ENCODE results near the gene SLF1.
A peak's percentile ranks its signal among the peaks of the same experiment; 100 is the strongest.

The SLF1 gene

GRCh38 chr5:94661086-94661485, 42.6 kb downstream of the SLF1 start:
- no peaks in the 10 kb centered on the region for H3K4me1 ChIP-seq (ENCODE audit: control insufficient read depth, insufficient read depth, low read length)
- H3K36me3 ChIP-seq (ENCODE audit: control insufficient read depth, insufficient read depth, low read length) = peaks cover 36% of the 10 kb centered on the region
- H3K4me3 ChIP-seq (ENCODE audit: low read depth, low read length) = no peak overlapping the region
- no peaks in the 10 kb centered on the region for H3K27me3 ChIP-seq (ENCODE audit: control insufficient read depth, insufficient read depth, low read length)
- H3K27ac ChIP-seq (ENCODE audit: low read depth, low read length) = no peak overlapping the region
- peaks cover 14% of the 10 kb centered on the region for H3K9me3 ChIP-seq (ENCODE audit: control insufficient read depth, insufficient read depth, low read length)
- H3K9ac ChIP-seq (ENCODE audit: low read depth, low read length) = no peak overlapping the region

DNA sequence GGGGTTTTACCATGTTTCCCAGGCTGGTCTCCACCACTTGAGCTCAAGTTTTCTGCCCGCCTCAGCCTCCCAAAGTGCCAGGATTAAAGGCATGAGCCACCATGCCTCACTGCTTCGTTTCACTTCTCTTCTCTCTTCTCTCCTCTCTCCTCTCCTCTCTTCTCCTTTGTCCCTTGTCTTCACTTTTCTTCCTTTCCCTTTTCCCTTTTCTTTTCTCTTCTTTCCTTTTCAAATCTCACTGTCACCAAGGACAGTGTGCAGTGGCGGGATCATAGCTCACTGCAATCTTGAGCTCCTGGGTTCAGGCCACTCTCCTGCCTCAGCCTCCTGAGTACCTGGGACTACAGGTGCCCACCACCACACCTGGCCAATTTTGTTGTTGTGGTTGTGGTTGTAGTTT, 49.5 kb downstream of the SLF1 start:
- no peak overlapping the region for H3K9ac ChIP-seq (ENCODE audit: low read depth, low read length)
- H3K27me3 ChIP-seq (ENCODE audit: control insufficient read depth, insufficient read depth, low read length) = no peaks in the 10 kb centered on the region
- H3K9me3 ChIP-seq (ENCODE audit: control insufficient read depth, insufficient read depth, low read length) = no peaks in the 10 kb centered on the region
- H3K27ac ChIP-seq (ENCODE audit: low read depth, low read length) = no peak overlapping the region
- H3K4me1 ChIP-seq (ENCODE audit: control insufficient read depth, insufficient read depth, low read length) = no peaks in the 10 kb centered on the region
- H3K4me3 ChIP-seq (ENCODE audit: low read depth, low read length) = no peak overlapping the region
- H3K36me3 ChIP-seq (ENCODE audit: control insufficient read depth, insufficient read depth, low read length) = peaks cover 47% of the 10 kb centered on the region

DNA sequence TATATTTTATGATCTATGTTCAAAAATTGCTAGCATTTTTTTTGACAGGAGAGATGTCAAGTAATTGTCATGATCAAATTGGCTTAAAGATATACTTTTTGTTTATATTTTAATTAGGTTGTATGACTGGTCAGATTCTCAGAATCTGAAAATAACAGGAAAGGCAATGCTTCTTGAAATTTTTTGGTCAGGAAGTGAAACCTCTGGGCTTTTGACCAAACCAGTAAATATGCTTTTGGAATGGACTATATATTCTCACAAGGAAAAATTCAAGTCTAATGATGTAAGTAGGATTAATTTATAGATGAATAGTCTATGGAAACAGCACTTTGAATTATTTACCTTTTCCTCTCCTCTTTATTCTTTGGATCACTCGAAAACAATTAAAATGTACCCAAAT, 52.3 kb downstream of the SLF1 start:
- Histone ChIP-seq H3K9me3 (ENCODE audit: control insufficient read depth, insufficient read depth, low read length) (no peaks in the 10 kb centered on the region), H3K4me3 (ENCODE audit: low read depth, low read length) (no peak overlapping the region), H3K36me3 (ENCODE audit: control insufficient read depth, insufficient read depth, low read length) (peaks cover 33% of the 10 kb centered on the region), H3K9ac (ENCODE audit: low read depth, low read length) (no peak overlapping the region), H3K27me3 (ENCODE audit: control insufficient read depth, insufficient read depth, low read length) (no peaks in the 10 kb centered on the region), H3K27ac (ENCODE audit: low read depth, low read length) (no peak overlapping the region), H3K4me1 (ENCODE audit: control insufficient read depth, insufficient read depth, low read length) (no peaks in the 10 kb centered on the region)

- peaks cover 37% of the 10 kb centered on the region for H3K36me3 ChIP-seq (ENCODE audit: control insufficient read depth, insufficient read depth, low read length)
- H3K4me3 ChIP-seq (ENCODE audit: low read depth, low read length) = no peak overlapping the region
- H3K4me1 ChIP-seq (ENCODE audit: control insufficient read depth, insufficient read depth, low read length) = no peaks in the 10 kb centered on the region
- H3K9me3 ChIP-seq (ENCODE audit: control insufficient read depth, insufficient read depth, low read length) = no peaks in the 10 kb centered on the region
- H3K27ac ChIP-seq (ENCODE audit: low read depth, low read length) = no peak overlapping the region
- H3K9ac ChIP-seq (ENCODE audit: low read depth, low read length) = no peak overlapping the region
- H3K27me3 ChIP-seq (ENCODE audit: control insufficient read depth, insufficient read depth, low read length) = no peaks in the 10 kb centered on the region
Observed at GRCh38 chr5:94672746-94673145, 54.3 kb downstream of the SLF1 start.

DNA sequence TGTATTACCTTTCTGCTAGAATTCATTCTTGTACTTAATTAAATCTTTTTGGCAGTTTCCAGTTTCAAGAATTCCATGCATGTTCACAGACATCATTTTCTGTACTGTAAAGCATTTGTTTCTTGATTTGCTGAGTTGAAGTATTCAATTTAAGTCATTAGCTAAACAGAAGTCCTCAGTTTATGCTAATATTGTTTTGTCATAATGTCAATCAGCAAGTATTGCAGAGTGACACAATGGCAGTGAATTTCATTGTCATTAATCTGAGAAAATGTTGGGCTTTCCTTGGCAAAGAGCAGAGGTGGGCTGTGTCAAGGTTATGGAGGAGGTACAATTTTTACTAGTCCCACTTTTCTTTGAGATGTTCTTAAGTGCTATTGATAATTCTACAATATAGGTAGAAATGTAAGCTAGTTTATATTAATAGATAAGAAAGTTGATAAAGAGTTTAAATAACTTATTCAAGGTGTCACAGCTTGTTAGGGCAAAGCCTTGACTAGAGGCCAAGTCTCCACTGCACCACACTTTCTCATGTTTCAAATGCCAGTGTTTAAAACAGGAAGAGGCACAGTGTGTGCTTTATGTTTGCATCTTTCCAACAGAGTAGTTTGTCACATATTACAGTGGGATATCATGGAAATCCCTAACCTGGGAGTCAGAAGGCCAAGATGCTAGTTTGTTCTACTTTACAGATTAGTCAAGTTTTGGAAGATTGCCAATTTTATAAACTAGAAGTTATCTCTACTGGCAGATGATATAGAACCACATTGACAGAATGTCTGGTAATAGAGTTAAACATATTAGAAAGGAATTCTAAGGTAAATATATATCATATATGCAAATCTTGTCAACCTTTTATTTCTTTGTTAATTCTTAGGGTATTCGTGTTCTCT, 56.3 kb downstream of the SLF1 start:
- no peaks in the 10 kb centered on the region for H3K4me1 ChIP-seq (ENCODE audit: control insufficient read depth, insufficient read depth, low read length)
- peaks cover 37% of the 10 kb centered on the region for H3K36me3 ChIP-seq (ENCODE audit: control insufficient read depth, insufficient read depth, low read length)
- H3K9ac ChIP-seq (ENCODE audit: low read depth, low read length) = no peak overlapping the region
- H3K4me3 ChIP-seq (ENCODE audit: low read depth, low read length) = no peak overlapping the region
- H3K27me3 ChIP-seq (ENCODE audit: control insufficient read depth, insufficient read depth, low read length) = no peaks in the 10 kb centered on the region
- no peak overlapping the region for H3K27ac ChIP-seq (ENCODE audit: low read depth, low read length)
- H3K9me3 ChIP-seq (ENCODE audit: control insufficient read depth, insufficient read depth, low read length) = no peaks in the 10 kb centered on the region

- H3K36me3 ChIP-seq (ENCODE audit: control insufficient read depth, insufficient read depth, low read length) = peaks cover 32% of the 10 kb centered on the region
- H3K27ac ChIP-seq (ENCODE audit: low read depth, low read length) = no peak overlapping the region
- no peaks in the 10 kb centered on the region for H3K4me1 ChIP-seq (ENCODE audit: control insufficient read depth, insufficient read depth, low read length)
- H3K9ac ChIP-seq (ENCODE audit: low read depth, low read length) = no peak overlapping the region
- H3K4me3 ChIP-seq (ENCODE audit: low read depth, low read length) = no peak overlapping the region
- H3K9me3 ChIP-seq (ENCODE audit: control insufficient read depth, insufficient read depth, low read length) = no peaks in the 10 kb centered on the region
- no peaks in the 10 kb centered on the region for H3K27me3 ChIP-seq (ENCODE audit: control insufficient read depth, insufficient read depth, low read length)
Observed at GRCh38 chr5:94675965-94676618, 57.6 kb downstream of the SLF1 start.

DNA sequence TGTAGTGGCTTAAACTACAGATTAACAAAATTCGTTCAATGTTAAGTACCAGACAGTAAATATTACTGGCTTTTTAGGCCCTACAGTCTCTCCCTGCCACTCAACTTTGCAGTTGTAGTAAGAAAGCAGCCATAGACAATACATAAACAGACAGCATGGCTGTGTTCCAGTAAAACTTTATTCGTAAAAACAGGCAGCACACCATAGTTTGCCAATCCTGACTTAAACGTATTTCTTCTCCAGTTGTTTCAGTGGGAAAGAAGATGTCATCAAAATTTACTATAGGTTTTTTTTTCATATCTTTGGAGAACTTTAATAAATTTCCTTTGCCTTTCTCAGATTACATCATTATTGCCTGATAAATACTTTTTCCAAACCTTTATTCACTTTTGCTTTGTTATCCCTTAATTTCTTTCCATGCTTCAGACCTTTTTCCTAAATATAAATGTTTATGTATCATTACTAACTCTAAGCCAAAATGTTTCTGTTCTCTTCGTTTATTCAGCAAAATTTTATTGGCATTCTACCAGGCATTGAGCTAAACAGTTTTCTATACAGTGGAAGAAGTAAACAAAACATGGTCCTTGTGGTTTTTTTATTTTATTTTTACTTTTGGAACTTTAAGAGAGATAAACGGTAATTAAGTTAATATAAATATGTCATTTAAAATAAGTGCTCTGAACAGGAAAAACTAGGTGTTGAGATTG, 64.5 kb downstream of the SLF1 start:
- peaks cover 47% of the 10 kb centered on the region for H3K36me3 ChIP-seq (ENCODE audit: control insufficient read depth, insufficient read depth, low read length)
- H3K9me3 ChIP-seq (ENCODE audit: control insufficient read depth, insufficient read depth, low read length) = no peaks in the 10 kb centered on the region
- no peak overlapping the region for H3K27ac ChIP-seq (ENCODE audit: low read depth, low read length)
- no peaks in the 10 kb centered on the region for H3K4me1 ChIP-seq (ENCODE audit: control insufficient read depth, insufficient read depth, low read length)
- no peaks in the 10 kb centered on the region for H3K27me3 ChIP-seq (ENCODE audit: control insufficient read depth, insufficient read depth, low read length)
- H3K9ac ChIP-seq (ENCODE audit: low read depth, low read length) = no peak overlapping the region
- no peak overlapping the region for H3K4me3 ChIP-seq (ENCODE audit: low read depth, low read length)

DNA sequence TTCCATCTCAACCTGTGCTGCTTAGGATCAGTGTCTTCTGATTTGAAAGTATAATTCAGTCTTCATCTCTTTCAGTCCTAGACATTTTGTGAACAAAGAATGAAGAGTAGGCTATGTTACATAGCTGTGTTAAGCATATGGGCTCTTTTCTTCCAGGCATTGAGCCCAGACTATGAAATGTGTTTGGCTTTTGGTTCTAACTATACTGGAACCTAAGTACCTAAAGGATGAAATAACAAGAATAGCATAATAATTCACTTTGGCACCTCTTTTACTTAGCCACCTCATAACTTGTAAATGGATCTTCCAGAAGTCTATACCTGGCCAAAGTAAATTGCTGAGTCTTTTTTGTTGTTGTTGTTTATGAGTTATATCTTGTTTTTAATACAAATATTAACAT, 71.4 kb downstream of the SLF1 start:
- Histone ChIP-seq H3K27me3 (ENCODE audit: control insufficient read depth, insufficient read depth, low read length) (no peaks in the 10 kb centered on the region), H3K27ac (ENCODE audit: low read depth, low read length) (no peak overlapping the region), H3K4me3 (ENCODE audit: low read depth, low read length) (no peak overlapping the region), H3K9ac (ENCODE audit: low read depth, low read length) (no peak overlapping the region), H3K4me1 (ENCODE audit: control insufficient read depth, insufficient read depth, low read length) (peaks cover 10% of the 10 kb centered on the region; the same call in 1 of the 2 replicates), H3K9me3 (ENCODE audit: control insufficient read depth, insufficient read depth, low read length) (no peaks in the 10 kb centered on the region), H3K36me3 (ENCODE audit: control insufficient read depth, insufficient read depth, low read length) (peaks cover 52% of the 10 kb centered on the region)

- peak overlapping the region; percentile 14 for H3K27ac ChIP-seq (ENCODE audit: low read depth, low read length)
- H3K9me3 ChIP-seq (ENCODE audit: control insufficient read depth, insufficient read depth, low read length) = no peaks in the 10 kb centered on the region
- no peak overlapping the region for H3K4me3 ChIP-seq (ENCODE audit: low read depth, low read length)
- H3K27me3 ChIP-seq (ENCODE audit: control insufficient read depth, insufficient read depth, low read length) = no peaks in the 10 kb centered on the region
- H3K4me1 ChIP-seq (ENCODE audit: control insufficient read depth, insufficient read depth, low read length) = peaks cover 10% of the 10 kb centered on the region; the same call in 1 of the 2 replicates
- peaks cover 57% of the 10 kb centered on the region for H3K36me3 ChIP-seq (ENCODE audit: control insufficient read depth, insufficient read depth, low read length)
- H3K9ac ChIP-seq (ENCODE audit: low read depth, low read length) = no peak overlapping the region
Observed at GRCh38 chr5:94690778-94691177, 72.3 kb downstream of the SLF1 start.

- peak overlapping the region; percentile 14 for H3K27ac ChIP-seq (ENCODE audit: low read depth, low read length)
- H3K4me3 ChIP-seq (ENCODE audit: low read depth, low read length) = no peak overlapping the region
- H3K9me3 ChIP-seq (ENCODE audit: control insufficient read depth, insufficient read depth, low read length) = no peaks in the 10 kb centered on the region
- no peaks in the 10 kb centered on the region for H3K27me3 ChIP-seq (ENCODE audit: control insufficient read depth, insufficient read depth, low read length)
- H3K36me3 ChIP-seq (ENCODE audit: control insufficient read depth, insufficient read depth, low read length) = peaks cover 52% of the 10 kb centered on the region
- no peak overlapping the region for H3K9ac ChIP-seq (ENCODE audit: low read depth, low read length)
- peaks cover 10% of the 10 kb centered on the region; the same call in 1 of the 2 replicates for H3K4me1 ChIP-seq (ENCODE audit: control insufficient read depth, insufficient read depth, low read length)
Observed at GRCh38 chr5:94691291-94691690, 72.8 kb downstream of the SLF1 start.

DNA sequence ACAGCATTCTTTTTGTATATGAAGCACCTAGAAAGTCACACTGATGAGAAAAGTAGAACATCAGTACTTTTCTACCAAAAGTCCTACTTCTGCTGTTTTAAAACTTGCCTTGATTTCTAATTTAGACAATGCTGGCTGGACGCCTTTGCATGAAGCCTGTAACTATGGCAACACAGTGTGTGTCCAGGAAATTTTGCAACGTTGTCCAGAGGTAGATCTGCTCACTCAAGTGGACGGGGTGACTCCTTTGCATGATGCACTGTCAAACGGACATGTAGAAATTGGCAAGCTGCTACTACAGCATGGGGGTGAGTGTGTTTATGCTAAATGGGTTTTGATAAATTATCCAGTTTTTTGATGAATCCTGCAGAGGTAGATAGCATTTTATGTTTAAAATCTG, 73.5 kb downstream of the SLF1 start:
- Histone ChIP-seq H3K36me3 (ENCODE audit: control insufficient read depth, insufficient read depth, low read length) (peaks cover 49% of the 10 kb centered on the region), H3K4me3 (ENCODE audit: low read depth, low read length) (no peak overlapping the region), H3K9ac (ENCODE audit: low read depth, low read length) (no peak overlapping the region), H3K9me3 (ENCODE audit: control insufficient read depth, insufficient read depth, low read length) (no peaks in the 10 kb centered on the region), H3K27me3 (ENCODE audit: control insufficient read depth, insufficient read depth, low read length) (no peaks in the 10 kb centered on the region), H3K4me1 (ENCODE audit: control insufficient read depth, insufficient read depth, low read length) (peaks cover 10% of the 10 kb centered on the region; the same call in 1 of the 2 replicates), H3K27ac (ENCODE audit: low read depth, low read length) (no peak overlapping the region)

All from HUES48 (cell line).